ENCODE measurements around the gene EIF1AD. TPM values are rescaled to one million over a fixed set of nuclear protein-coding genes. Genes with fewer than 3 reads are reported as not detected.
"Not testable (repeated sequence)": the region's sequence is repeated elsewhere in the genome, so short reads cannot be mapped to it uniquely, and the experiment has no call there.

The EIF1AD gene
- total RNA-seq, 1 experiment from 2014 or later = 77.0 TPM

- intact Hi-C loops (cut with micrococcal nuclease) = no loop called here
- H3F3A ChIP-seq (ENCODE audit: low read length, unreplicated experiment) = no peaks in the 10 kb centered on the region
- no peaks in the 10 kb centered on the region for H4K20me1 ChIP-seq (ENCODE audit: low read length)
- H3K27me3 ChIP-seq (ENCODE audit: low read length) = no peaks in the 10 kb centered on the region
- POLR2A ChIA-PET (ENCODE audit: unreplicated experiment) = no interaction called here
- no peaks in the 10 kb centered on the region for H3K4me1 ChIP-seq (ENCODE audit: insufficient read depth, low read length)
- TF ChIP-seq EZH2phosphoT487 (IDR thresholded peaks at IDR 0.05; ENCODE audit: borderline replicate concordance, low read length) (no peak), EZH2 (IDR thresholded peaks at IDR 0.05; ENCODE audit: low read length, unreplicated experiment) (no peak), CTCF (conservative IDR thresholded peaks at IDR 0.05; ENCODE audit: low read depth, low read length) (no peak)
- no peaks in the 10 kb centered on the region for H3K9me3 ChIP-seq (ENCODE audit: low read length)
- no peak overlapping the region for H3K9ac ChIP-seq (ENCODE audit: low read length)
- ATAC-seq (no peak), DNase-seq (no peak)
- H2AFZ ChIP-seq (ENCODE audit: low read length) = no peak overlapping the region
- no peak overlapping the region for H3K4me2 ChIP-seq (ENCODE audit: low read length)
- H3K4me3 ChIP-seq (ENCODE audit: low read length) = no peak overlapping the region
- BruUV-seq (replicated peaks) = no TSS peak
- CTCF ChIA-PET = interaction anchor here (0.7 kb wide), 1 partner anchor 28 kb away, joined by 5 read pairs; no protein-coding TSS in a partner anchor
- no peaks in the 10 kb centered on the region for H3K36me3 ChIP-seq (ENCODE audit: low read depth, low read length)
- no peak overlapping the region for H3K27ac ChIP-seq (ENCODE audit: low read length)
- no peaks in the 10 kb centered on the region for H3K79me2 ChIP-seq (ENCODE audit: low read length)
- H3K9me2 ChIP-seq (replicated peaks; ENCODE audit: low read length) = no peaks in the 10 kb centered on the region
Observed at GRCh38 chr11:65953471-65953870, 48.5 kb downstream of the EIF1AD start.

- ChIA-PET CTCF (interaction anchor here (0.5 kb wide), 1 partner anchor 91 kb away, joined by 5 read pairs; no protein-coding TSS in a partner anchor), POLR2A (ENCODE audit: unreplicated experiment) (no interaction called here)
- H3K9me3 ChIP-seq (ENCODE audit: low read length) = no peaks in the 10 kb centered on the region
- H3K9me2 ChIP-seq (replicated peaks; ENCODE audit: low read length) = no peaks in the 10 kb centered on the region
- no peak overlapping the region for H3K9ac ChIP-seq (ENCODE audit: low read length)
- no peak overlapping the region for H3K27ac ChIP-seq (ENCODE audit: low read length)
- DNase-seq (no peak), ATAC-seq (no peak)
- no peaks in the 10 kb centered on the region for H4K20me1 ChIP-seq (ENCODE audit: low read length)
- no TSS peak for BruUV-seq (replicated peaks)
- H3K27me3 ChIP-seq (ENCODE audit: low read length) = no peaks in the 10 kb centered on the region
- TF ChIP-seq EZH2 (IDR thresholded peaks at IDR 0.05; ENCODE audit: low read length, unreplicated experiment) (no peak), CTCF (conservative IDR thresholded peaks at IDR 0.05; ENCODE audit: low read depth, low read length) (no peak), EZH2phosphoT487 (IDR thresholded peaks at IDR 0.05; ENCODE audit: borderline replicate concordance, low read length) (no peak)
- intact Hi-C loops (cut with micrococcal nuclease) = no loop called here
- H3K4me1 ChIP-seq (ENCODE audit: insufficient read depth, low read length) = no peaks in the 10 kb centered on the region
- H2AFZ ChIP-seq (ENCODE audit: low read length) = no peak overlapping the region
- no peak overlapping the region for H3K4me2 ChIP-seq (ENCODE audit: low read length)
- no peaks in the 10 kb centered on the region for H3K79me2 ChIP-seq (ENCODE audit: low read length)
- no peak overlapping the region for H3K4me3 ChIP-seq (ENCODE audit: low read length)
- no peaks in the 10 kb centered on the region for H3F3A ChIP-seq (ENCODE audit: low read length, unreplicated experiment)
- H3K36me3 ChIP-seq (ENCODE audit: low read depth, low read length) = no peaks in the 10 kb centered on the region
Observed at GRCh38 chr11:65952052-65952521, 49.9 kb downstream of the EIF1AD start.

GRCh38 chr11:65951641-65952040 lies 50.3 kb downstream of the EIF1AD start:
- not testable (repeated sequence) for BruUV-seq (replicated peaks)
- CTCF ChIA-PET = interaction anchor here (0.5 kb wide), 1 partner anchor 90 kb away, joined by 5 read pairs; no protein-coding TSS in a partner anchor

DNA sequence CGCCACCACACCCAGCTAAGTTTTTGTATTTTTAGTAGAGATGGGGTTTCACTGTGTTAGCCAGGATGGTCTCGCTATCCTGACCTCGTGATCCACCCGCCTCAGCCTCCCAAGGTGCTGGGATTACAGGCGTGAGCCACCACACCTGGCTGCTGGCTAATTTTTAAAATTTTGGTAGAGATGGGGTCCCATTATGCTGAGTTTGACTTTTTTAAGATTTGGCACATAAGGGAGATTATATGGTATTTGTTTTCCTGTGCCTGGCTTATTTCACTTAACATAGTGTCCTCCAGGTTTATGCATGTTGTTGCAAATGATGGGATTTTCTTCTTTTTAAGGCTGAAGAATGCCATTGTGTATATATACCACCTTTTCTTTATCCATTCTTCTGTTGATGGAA lies 51.2 kb downstream of the EIF1AD start:
- H3K79me2 ChIP-seq (ENCODE audit: low read length); ATAC-seq; H3K27me3 ChIP-seq (ENCODE audit: low read length); H3K4me1 ChIP-seq (ENCODE audit: insufficient read depth, low read length); H3K9me2 ChIP-seq (replicated peaks; ENCODE audit: low read length); CTCF ChIA-PET; H4K20me1 ChIP-seq (ENCODE audit: low read length); BruUV-seq (replicated peaks); H3K9ac ChIP-seq (ENCODE audit: low read length); POLR2A ChIA-PET (ENCODE audit: unreplicated experiment); H3K36me3 ChIP-seq (ENCODE audit: low read depth, low read length); H3K4me3 ChIP-seq (ENCODE audit: low read length); DNase-seq; H2AFZ ChIP-seq (ENCODE audit: low read length); intact Hi-C loops (cut with micrococcal nuclease); H3F3A ChIP-seq (ENCODE audit: low read length, unreplicated experiment); H3K27ac ChIP-seq (ENCODE audit: low read length); H3K4me2 ChIP-seq (ENCODE audit: low read length); H3K9me3 ChIP-seq (ENCODE audit: low read length): not testable (repeated sequence)

More at GRCh38 chr11:65951641-65952040, 50.3 kb downstream of the EIF1AD start:
- POLR2A ChIA-PET (ENCODE audit: unreplicated experiment); H3K9ac ChIP-seq (ENCODE audit: low read length); H3K27me3 ChIP-seq (ENCODE audit: low read length); H4K20me1 ChIP-seq (ENCODE audit: low read length); H2AFZ ChIP-seq (ENCODE audit: low read length); H3K9me2 ChIP-seq (replicated peaks; ENCODE audit: low read length); H3K36me3 ChIP-seq (ENCODE audit: low read depth, low read length); H3K79me2 ChIP-seq (ENCODE audit: low read length); H3K4me1 ChIP-seq (ENCODE audit: insufficient read depth, low read length); H3K4me2 ChIP-seq (ENCODE audit: low read length); DNase-seq; H3K27ac ChIP-seq (ENCODE audit: low read length); ATAC-seq; H3K9me3 ChIP-seq (ENCODE audit: low read length); H3K4me3 ChIP-seq (ENCODE audit: low read length); intact Hi-C loops (cut with micrococcal nuclease); H3F3A ChIP-seq (ENCODE audit: low read length, unreplicated experiment): not testable (repeated sequence)
